OCI-LY1 (cell line): ENCODE data around the gene ACAD10.

Experiments
- H2AFZ ChIP-seq: fragments of 200-600 bp; sonication (generic), shearing (Covaris generic); 2 replicates; pipeline ENCODE4 v1.6.0; 2014; ENCODE audit warnings: antibody characterized with exemption, mild to moderate bottlenecking, low read length
- H3F3A ChIP-seq: fragments of 200-600 bp; sonication (generic), shearing (Covaris generic); 2 replicates; pipeline ENCODE4 v1.6.0; 2014; ENCODE audit warnings: mild to moderate bottlenecking, antibody characterized with exemption, low read length, moderate library complexity; ENCODE audit not compliant: insufficient read depth
- H3K27ac ChIP-seq: fragments of 200-600 bp; sonication (generic); 2 replicates; pipeline ENCODE4 v1.5.1; 2014; ENCODE audit warnings: low read length, mixed run types, mild to moderate bottlenecking, low read depth; ENCODE audit not compliant: poor library complexity, severe bottlenecking
- H3K27me3 ChIP-seq: fragments of 200-600 bp; sonication (generic); 2 replicates; pipeline ENCODE4 v1.6.0; 2014; ENCODE audit warnings: antibody characterized with exemption, mild to moderate bottlenecking, low read length, moderate library complexity; ENCODE audit not compliant: insufficient read depth
- H3K36me3 ChIP-seq: fragments of 200-600 bp; sonication (generic); 2 replicates; pipeline ENCODE4 v1.6.1; 2014; ENCODE audit warnings: mild to moderate bottlenecking, antibody characterized with exemption, low read length, moderate library complexity, mixed read lengths; ENCODE audit not compliant: insufficient read depth
- H3K4me1 ChIP-seq: fragments of 200-600 bp; sonication (generic); 2 replicates; pipeline ENCODE4 v1.5.1; 2014; ENCODE audit warnings: mild to moderate bottlenecking, low read length, moderate library complexity; ENCODE audit not compliant: insufficient read depth, severe bottlenecking
- H3K4me2 ChIP-seq: fragments of 200-600 bp; sonication (generic), shearing (Covaris generic); 2 replicates; pipeline ENCODE4 v1.6.1; 2014; ENCODE audit warnings: low read length
- H3K4me3 ChIP-seq: fragments of 200-600 bp; sonication (generic); 2 replicates; pipeline ENCODE4 v1.5.1; 2014; ENCODE audit warnings: low read length, low read depth, mild to moderate bottlenecking, mixed read lengths; ENCODE audit not compliant: poor library complexity, severe bottlenecking
- H3K79me2 ChIP-seq: fragments of 200-600 bp; shearing (Covaris generic); 2 replicates; pipeline ENCODE4 v1.6.1; 2016; ENCODE audit warnings: mixed run types, low read length, mixed read lengths; ENCODE audit not compliant: insufficient read depth
- H3K9ac ChIP-seq: fragments of 200-600 bp; sonication (generic), shearing (Covaris generic); 2 replicates; pipeline ENCODE4 v1.6.1; 2014; ENCODE audit warnings: mild to moderate bottlenecking, low read length, mixed read lengths
- H3K9me2 ChIP-seq: fragments of 200-600 bp; sonication (generic), shearing (Covaris generic); 2 replicates; pipeline ENCODE4 v1.6.1; 2014; ENCODE audit warnings: low read depth, mild to moderate bottlenecking, low read length, mixed read lengths
- H3K9me3 ChIP-seq: fragments of 200-600 bp; shearing (Covaris generic); 2 replicates; pipeline ENCODE4 v1.6.1; 2014; ENCODE audit warnings: low read length, mixed read lengths
- H4K20me1 ChIP-seq: fragments of 200-600 bp; sonication (generic), shearing (Covaris generic); 2 replicates; pipeline ENCODE4 v1.6.0; 2016; ENCODE audit warnings: mild to moderate bottlenecking, low read length; ENCODE audit not compliant: insufficient read depth
- CTCF ChIP-seq: fragments of 200-600 bp; sonication (generic), shearing (Covaris generic); IDR thresholded peaks from 2 replicates; pipeline ENCODE4 v1.5.1; 2017; ENCODE audit warnings: mild to moderate bottlenecking, antibody characterized with exemption, low read length, moderate library complexity, mixed read lengths
- EZH2 ChIP-seq: fragments of 200-600 bp; sonication (generic), shearing (Covaris generic); IDR thresholded peaks from 2 replicates; pipeline ENCODE4 v1.8.0; 2017; ENCODE audit warnings: borderline replicate concordance, mixed run types, mild to moderate bottlenecking, antibody characterized with exemption, low read length, moderate library complexity, mixed read lengths

ACAD10 gene

GRCh38 chr12:111691262-111691661 lies 5.4 kb downstream of the ACAD10 start:
- peaks cover 9% of the 10 kb centered on the region for H3K4me1 ChIP-seq
- no peaks in the 10 kb centered on the region for H3K9me2 ChIP-seq
- no peaks in the 10 kb centered on the region for H3K27me3 ChIP-seq
- no peak overlapping the region for H3K27ac ChIP-seq
- H3K79me2 ChIP-seq, result no peaks in the 10 kb centered on the region
- H3K36me3 ChIP-seq, result no peaks in the 10 kb centered on the region
- TF ChIP-seq CTCF (no peak), EZH2 (no peak)
- H3K4me3 ChIP-seq, result no peak overlapping the region
- H2AFZ ChIP-seq, result no peak overlapping the region
- no peak overlapping the region for H3K9ac ChIP-seq
- no peaks in the 10 kb centered on the region for H3K9me3 ChIP-seq
- no peaks in the 10 kb centered on the region for H4K20me1 ChIP-seq
- H3F3A ChIP-seq, result no peaks in the 10 kb centered on the region
- no peak overlapping the region for H3K4me2 ChIP-seq

- no peaks in the 10 kb centered on the region for H3K36me3 ChIP-seq
- H4K20me1 ChIP-seq, result no peaks in the 10 kb centered on the region
- no peak overlapping the region for H3K4me2 ChIP-seq
- no peaks in the 10 kb centered on the region for H3K4me1 ChIP-seq
- no peak overlapping the region for H3K9ac ChIP-seq
- H3K4me3 ChIP-seq, result no peak overlapping the region
- H3K9me3 ChIP-seq, result no peaks in the 10 kb centered on the region
- no peaks in the 10 kb centered on the region for H3K9me2 ChIP-seq
- H3F3A ChIP-seq, result no peaks in the 10 kb centered on the region
- no peaks in the 10 kb centered on the region for H3K27me3 ChIP-seq
- H3K27ac ChIP-seq, result no peak overlapping the region
- TF ChIP-seq CTCF (no peak), EZH2 (no peak)
- H3K79me2 ChIP-seq, result no peaks in the 10 kb centered on the region
- H2AFZ ChIP-seq, result no peak overlapping the region
Observed at GRCh38 chr12:111692575-111693210, 6.8 kb downstream of the ACAD10 start.

GRCh38 chr12:111693818-111694217 lies 8.0 kb downstream of the ACAD10 start:
- H2AFZ ChIP-seq, result no peak overlapping the region
- TF ChIP-seq CTCF (no peak), EZH2 (no peak)
- no peak overlapping the region for H3K4me3 ChIP-seq
- H3K9ac ChIP-seq, result no peak overlapping the region
- no peaks in the 10 kb centered on the region for H3K27me3 ChIP-seq
- H3K36me3 ChIP-seq, result no peaks in the 10 kb centered on the region
- H3K4me2 ChIP-seq, result no peak overlapping the region
- H3K27ac ChIP-seq, result no peak overlapping the region
- no peaks in the 10 kb centered on the region for H3K4me1 ChIP-seq
- no peaks in the 10 kb centered on the region for H3K9me2 ChIP-seq
- no peaks in the 10 kb centered on the region for H4K20me1 ChIP-seq
- no peaks in the 10 kb centered on the region for H3K79me2 ChIP-seq
- H3K9me3 ChIP-seq, result no peaks in the 10 kb centered on the region
- no peaks in the 10 kb centered on the region for H3F3A ChIP-seq
